Loucy (cell line): ENCODE data around the gene GPR152.

Source experiments
- CTCF ChIP-seq: fragments of 200-600 bp; sonication (generic); conservative IDR thresholded peaks from 2 replicates; pipeline ENCODE4 v1.5.1; 2014; ENCODE audit warnings: mild to moderate bottlenecking, antibody characterized with exemption, low read length
- EZH2phosphoT487 ChIP-seq: fragments of 200-600 bp; IDR thresholded peaks from 2 replicates; pipeline ENCODE4 v1.6.1; 2018; ENCODE audit warnings: antibody characterized with exemption, mild to moderate bottlenecking, moderate library complexity, borderline replicate concordance

- TF ChIP-seq EZH2phosphoT487 = no peak
- no peak for TF ChIP-seq CTCF
Measured at GRCh38 chr11:67482827-67483798, 30.6 kb upstream of the GPR152 start, which contains the start of gene AIP.
